ENCODE measurements around the gene VDAC1. TPM values are rescaled to one million over a fixed set of nuclear protein-coding genes. Genes with fewer than 3 reads are reported as not detected.
"Not testable (repeated sequence)": the region's sequence is repeated elsewhere in the genome, so short reads cannot be mapped to it uniquely, and the experiment has no call there.

The VDAC1 gene
- total RNA-seq, 2 experiments from 2014 or later, result 250 to 259 TPM

- H3K36me3 Mint-ChIP-seq (ENCODE audit: low read depth); H3K9me3 Mint-ChIP-seq (ENCODE audit: insufficient read depth); ATAC-seq; H3K4me3 Mint-ChIP-seq; H3K4me1 Mint-ChIP-seq (ENCODE audit: low read depth); POLR2A ChIA-PET; DNase-seq; H3K27ac Mint-ChIP-seq; H3K27me3 Mint-ChIP-seq (ENCODE audit: low read depth): not testable (repeated sequence)
- CTCF ChIA-PET, result interaction anchor here (1.2 kb wide), 1 partner anchor 9 kb away, joined by 3 read pairs; no protein-coding TSS in a partner anchor
Measured at GRCh38 chr5:133935991-133936650, 68.7 kb downstream of the VDAC1 start.

DNA sequence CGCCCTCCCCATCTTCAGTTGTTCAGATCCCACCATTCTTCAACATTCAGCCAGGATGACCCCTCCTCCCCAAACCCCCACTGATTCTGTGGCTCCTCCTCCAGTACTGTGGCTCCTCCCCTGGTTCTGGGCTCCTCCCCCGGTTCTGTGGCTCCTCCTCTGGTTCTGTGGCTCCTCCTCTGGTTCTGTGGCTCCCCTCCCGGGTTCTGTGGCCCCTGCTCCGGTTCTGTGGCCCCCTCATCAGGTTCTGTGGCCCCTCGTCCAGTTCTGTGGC, 69.2 kb downstream of the VDAC1 start:
- Mint-ChIP-seq H3K36me3 (ENCODE audit: low read depth) (no peaks in the 10 kb centered on the region), H3K9me3 (ENCODE audit: insufficient read depth) (no peaks in the 10 kb centered on the region), H3K4me3 (no peak overlapping the region), H3K4me1 (ENCODE audit: low read depth) (peaks cover 13% of the 10 kb centered on the region), H3K27me3 (ENCODE audit: low read depth) (no peaks in the 10 kb centered on the region), H3K27ac (no peak overlapping the region)
- CTCF ChIA-PET, result no interaction called here
- POLR2A ChIA-PET, result no interaction called here
- ATAC-seq (no peak), DNase-seq (no peak)

DNA sequence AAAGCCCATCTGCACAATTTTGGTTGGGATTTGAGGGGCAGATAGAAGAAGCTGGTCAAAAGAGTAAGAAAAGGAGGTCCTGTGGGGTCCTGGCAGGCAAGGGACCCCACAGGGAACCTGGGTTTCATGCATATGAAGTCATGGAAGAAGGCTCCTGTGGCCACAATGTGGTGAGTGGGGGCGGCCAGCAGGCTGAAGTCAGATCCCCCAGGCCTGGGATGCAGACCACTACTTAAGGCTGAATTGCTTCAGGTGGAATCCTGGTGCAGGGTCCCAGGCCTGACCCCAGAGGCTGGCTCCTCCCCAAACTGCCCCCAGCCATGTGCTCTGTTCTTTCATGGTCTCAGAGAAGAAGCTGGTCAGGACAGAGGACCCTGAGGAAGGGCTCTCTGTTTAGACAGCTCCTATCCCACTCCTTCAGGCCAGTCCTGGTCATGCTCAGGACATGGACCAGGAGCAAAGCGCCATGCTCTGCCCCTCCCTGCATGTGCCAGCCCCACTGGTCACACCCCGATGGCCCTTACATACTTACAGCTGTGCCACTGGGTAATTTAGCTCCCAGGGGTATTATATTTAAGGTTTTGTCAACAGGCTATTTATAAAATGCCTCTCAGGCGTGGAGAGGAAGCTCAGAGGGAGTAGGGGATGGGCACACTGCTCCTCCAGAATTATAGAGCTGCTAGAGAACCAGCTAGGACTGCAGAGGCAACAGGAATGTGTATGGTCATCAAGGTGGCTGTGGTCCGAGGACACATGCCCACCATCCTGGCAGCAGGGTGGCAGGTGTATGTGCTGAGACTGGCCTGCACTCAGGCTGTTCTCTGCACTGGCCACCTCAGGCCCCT, 69.7 kb downstream of the VDAC1 start:
- CTCF ChIA-PET, result no interaction called here

DNA sequence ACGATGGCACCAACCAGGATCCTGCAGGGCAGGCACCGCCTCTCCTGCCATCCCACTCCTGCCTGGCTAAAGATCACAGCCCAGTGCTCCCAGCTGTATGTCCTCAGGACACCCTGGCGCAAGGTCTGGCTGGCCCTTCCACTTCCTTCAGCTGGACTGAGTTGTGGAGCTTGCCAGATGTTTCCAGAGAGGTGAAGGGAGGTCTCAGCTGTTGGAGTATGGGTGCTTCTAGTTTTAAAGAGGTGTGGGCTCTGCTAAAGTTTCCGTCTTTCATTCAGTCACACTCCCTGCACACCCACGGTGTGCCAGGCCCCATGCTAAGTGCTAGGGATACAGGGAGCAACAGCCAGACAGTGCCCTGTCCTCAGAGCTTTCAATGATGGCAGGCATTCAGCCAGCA, 70.5 kb downstream of the VDAC1 start:
- ChIA-PET CTCF (no interaction called here), POLR2A (no interaction called here)
- no peak overlapping the region for H3K27ac Mint-ChIP-seq
- DNase-seq (no peak), ATAC-seq (no peak)
- no peaks in the 10 kb centered on the region for H3K27me3 Mint-ChIP-seq (ENCODE audit: low read depth)
- H3K9me3 Mint-ChIP-seq (ENCODE audit: insufficient read depth), result no peaks in the 10 kb centered on the region
- H3K4me3 Mint-ChIP-seq, result no peak overlapping the region
- H3K36me3 Mint-ChIP-seq (ENCODE audit: low read depth), result no peaks in the 10 kb centered on the region
- peaks cover 21% of the 10 kb centered on the region for H3K4me1 Mint-ChIP-seq (ENCODE audit: low read depth)

More for the DNA sequence above, 69.7 kb downstream of the VDAC1 start:
- Mint-ChIP-seq H3K27ac (no peak overlapping the region), H3K27me3 (ENCODE audit: low read depth) (no peaks in the 10 kb centered on the region), H3K9me3 (ENCODE audit: insufficient read depth) (no peaks in the 10 kb centered on the region), H3K4me3 (no peak overlapping the region), H3K4me1 (ENCODE audit: low read depth) (peaks cover 15% of the 10 kb centered on the region), H3K36me3 (ENCODE audit: low read depth) (no peaks in the 10 kb centered on the region)
- ATAC-seq, result no peak
- no peak for DNase-seq
- POLR2A ChIA-PET, result no interaction called here

DNA sequence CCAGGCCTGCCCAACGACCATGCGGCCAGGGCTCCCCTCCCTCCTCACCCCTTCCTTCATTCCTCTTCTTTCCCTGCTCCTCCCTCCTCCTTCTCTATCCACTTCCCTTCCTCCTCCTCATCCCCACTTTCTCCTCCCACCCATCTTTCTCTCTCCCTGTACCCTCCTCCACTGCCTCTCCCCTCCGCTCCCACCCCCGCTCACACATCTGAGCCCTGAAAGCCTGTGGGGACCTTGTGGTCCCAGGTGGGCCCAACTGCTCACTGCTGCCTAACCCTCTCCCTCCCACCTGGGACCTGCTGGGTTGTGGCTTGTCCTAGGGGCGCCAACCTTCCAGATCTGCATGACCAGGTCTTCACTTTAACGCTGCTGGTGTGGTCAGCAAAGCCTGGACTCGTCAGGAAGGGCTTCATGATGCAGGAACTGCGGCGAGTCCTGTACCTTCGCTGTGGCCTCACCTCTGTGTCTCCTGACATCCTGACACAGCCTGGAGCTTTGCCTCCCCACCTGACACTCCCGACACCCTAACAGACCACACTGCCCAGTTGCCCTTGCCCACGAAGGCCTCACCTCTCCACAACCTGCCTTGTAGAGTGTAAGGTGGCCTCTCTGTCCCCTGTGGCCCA, 71.0 kb downstream of the VDAC1 start:
- Mint-ChIP-seq H3K27ac (no peak overlapping the region), H3K9me3 (ENCODE audit: insufficient read depth) (no peaks in the 10 kb centered on the region), H3K4me3 (no peak overlapping the region), H3K27me3 (ENCODE audit: low read depth) (no peaks in the 10 kb centered on the region), H3K36me3 (ENCODE audit: low read depth) (no peaks in the 10 kb centered on the region), H3K4me1 (ENCODE audit: low read depth) (peaks cover 24% of the 10 kb centered on the region)
- ATAC-seq (no peak), DNase-seq (no peak)
- ChIA-PET CTCF (no interaction called here), POLR2A (no interaction called here)

- H3K36me3 Mint-ChIP-seq (ENCODE audit: low read depth), result no peaks in the 10 kb centered on the region
- ATAC-seq, result no peak
- ChIA-PET CTCF (no interaction called here), POLR2A (no interaction called here)
- no peak overlapping the region for H3K4me3 Mint-ChIP-seq
- DNase-seq, result no peak
- no peaks in the 10 kb centered on the region for H3K9me3 Mint-ChIP-seq (ENCODE audit: insufficient read depth)
- no peak overlapping the region for H3K27ac Mint-ChIP-seq
- H3K4me1 Mint-ChIP-seq (ENCODE audit: low read depth), result peaks cover 24% of the 10 kb centered on the region
- no peaks in the 10 kb centered on the region for H3K27me3 Mint-ChIP-seq (ENCODE audit: low read depth)
Measured at GRCh38 chr5:133933169-133933509, 71.6 kb downstream of the VDAC1 start.

DNA sequence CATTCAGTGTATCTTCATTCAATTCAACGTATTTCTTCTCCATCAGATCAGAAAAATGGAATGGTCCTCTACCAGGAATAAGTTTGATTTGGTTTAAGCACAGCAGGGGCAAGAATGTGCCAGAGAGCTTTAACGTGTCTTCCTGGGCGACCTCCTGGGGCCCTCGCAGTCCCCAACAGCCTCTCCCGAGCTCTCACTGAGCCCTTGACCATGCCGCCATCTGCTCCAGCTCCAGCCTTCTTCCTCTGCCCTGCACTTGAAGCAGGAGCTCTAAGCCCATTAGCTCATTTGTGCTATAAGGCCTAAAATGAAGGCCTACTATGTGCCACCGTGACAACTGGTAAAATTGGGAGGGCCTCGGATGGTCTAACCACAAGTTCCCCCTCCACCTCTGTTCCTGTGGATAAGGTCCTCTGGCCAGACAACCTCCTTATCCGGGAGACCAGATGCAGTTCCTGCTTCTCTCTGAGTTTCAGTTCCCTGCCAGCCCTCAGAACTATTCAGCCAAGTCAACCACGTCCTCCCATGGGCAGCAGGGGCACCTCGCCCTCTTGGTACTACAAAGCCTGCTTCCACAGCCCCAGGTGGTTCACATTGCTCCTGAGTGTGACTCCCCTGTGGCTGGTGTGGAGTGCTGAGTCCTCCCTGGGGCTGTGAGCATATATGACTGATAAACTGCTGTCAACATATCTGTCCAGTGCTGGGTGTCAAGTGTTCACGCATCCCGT, 72.2 kb downstream of the VDAC1 start:
- CTCF ChIA-PET, result no interaction called here
- Mint-ChIP-seq H3K4me3 (no peak overlapping the region), H3K36me3 (ENCODE audit: low read depth) (no peaks in the 10 kb centered on the region), H3K27ac (no peak overlapping the region), H3K27me3 (ENCODE audit: low read depth) (no peaks in the 10 kb centered on the region), H3K4me1 (ENCODE audit: low read depth) (peaks cover 24% of the 10 kb centered on the region), H3K9me3 (ENCODE audit: insufficient read depth) (no peaks in the 10 kb centered on the region)
- no peak for ATAC-seq
- no peak for DNase-seq
- POLR2A ChIA-PET, result no interaction called here

DNA sequence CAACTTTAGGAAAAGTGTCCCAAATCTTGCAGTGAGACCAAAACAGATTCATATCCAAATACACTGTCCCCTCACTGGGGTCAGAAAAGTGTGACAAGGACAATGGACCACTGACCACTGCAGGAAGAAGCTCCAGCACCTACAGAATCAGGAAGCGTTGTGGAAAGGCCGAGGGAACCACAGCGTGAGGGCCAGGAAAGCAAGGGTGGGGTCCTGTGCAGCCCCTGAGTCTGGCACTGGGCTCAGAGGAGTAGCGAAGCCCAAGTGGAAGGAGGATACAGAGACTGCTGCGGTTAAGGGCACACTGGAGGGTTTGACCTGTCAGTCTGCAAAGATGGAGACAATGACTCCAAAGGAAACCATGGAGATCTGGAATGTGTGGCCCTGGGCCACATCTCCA, 73.2 kb downstream of the VDAC1 start:
- ATAC-seq (no peak), DNase-seq (no peak)
- H3K4me1 Mint-ChIP-seq (ENCODE audit: low read depth), result peaks cover 24% of the 10 kb centered on the region
- no peaks in the 10 kb centered on the region for H3K36me3 Mint-ChIP-seq (ENCODE audit: low read depth)
- H3K9me3 Mint-ChIP-seq (ENCODE audit: insufficient read depth), result no peaks in the 10 kb centered on the region
- ChIA-PET CTCF (no interaction called here), POLR2A (no interaction called here)
- no peak overlapping the region for H3K27ac Mint-ChIP-seq
- no peak overlapping the region for H3K4me3 Mint-ChIP-seq
- no peaks in the 10 kb centered on the region for H3K27me3 Mint-ChIP-seq (ENCODE audit: low read depth)

DNA sequence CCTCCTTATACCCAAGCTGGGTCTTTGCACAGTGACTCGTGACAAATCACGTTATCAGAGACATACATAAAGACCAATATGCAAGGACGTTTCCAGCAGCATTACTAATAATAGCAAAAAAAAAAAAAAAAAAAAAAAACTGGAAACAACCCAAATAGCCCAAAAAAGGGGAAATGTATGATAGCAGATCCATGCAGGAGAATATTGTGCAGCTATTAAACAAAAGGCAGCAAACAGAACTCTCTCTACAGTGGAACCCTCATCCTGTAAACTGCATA, 74.0 kb downstream of the VDAC1 start:
- peak overlapping the region; percentile 64 for H3K4me3 Mint-ChIP-seq
- no peak for ATAC-seq
- no peaks in the 10 kb centered on the region for H3K36me3 Mint-ChIP-seq (ENCODE audit: low read depth)
- peak overlapping the region; percentile 90 for H3K27ac Mint-ChIP-seq
- peaks cover 24% of the 10 kb centered on the region for H3K4me1 Mint-ChIP-seq (ENCODE audit: low read depth)
- ChIA-PET POLR2A (no interaction called here), CTCF (interaction anchor here (0.8 to 1.4 kb wide), 4 partner anchors 14 to 507 kb away, joined by 3 to 8 read pairs (median 4); no protein-coding TSS in a partner anchor)
- no peaks in the 10 kb centered on the region for H3K27me3 Mint-ChIP-seq (ENCODE audit: low read depth)
- no peaks in the 10 kb centered on the region for H3K9me3 Mint-ChIP-seq (ENCODE audit: insufficient read depth)
- DNase-seq, result no peak

GRCh38 chr5:133930061-133930812, 74.5 kb downstream of the VDAC1 start:
- Mint-ChIP-seq H3K9me3 (ENCODE audit: insufficient read depth) (no peaks in the 10 kb centered on the region), H3K36me3 (ENCODE audit: low read depth) (no peaks in the 10 kb centered on the region), H3K4me1 (ENCODE audit: low read depth) (peaks cover 24% of the 10 kb centered on the region), H3K27ac (peak overlapping the region; percentile 90), H3K27me3 (ENCODE audit: low read depth) (no peaks in the 10 kb centered on the region), H3K4me3 (peak overlapping the region; percentile 64)
- CTCF ChIA-PET, result interaction anchor here (0.8 to 1.4 kb wide), 6 partner anchors 15 to 506 kb away, joined by 3 to 8 read pairs (median 4); no protein-coding TSS in a partner anchor
- peak; percentile 70 for DNase-seq
- POLR2A ChIA-PET, result no interaction called here
- peak; percentile 66 for ATAC-seq

GRCh38 chr5:133928587-133929393, 76.0 kb downstream of the VDAC1 start:
- Mint-ChIP-seq H3K36me3 (ENCODE audit: low read depth) (no peaks in the 10 kb centered on the region), H3K4me3 (no peak overlapping the region), H3K27ac (peak overlapping the region; percentile 51), H3K27me3 (ENCODE audit: low read depth) (no peaks in the 10 kb centered on the region), H3K4me1 (ENCODE audit: low read depth) (peaks cover 24% of the 10 kb centered on the region), H3K9me3 (ENCODE audit: insufficient read depth) (no peaks in the 10 kb centered on the region)
- DNase-seq (no peak), ATAC-seq (no peak)
- CTCF ChIA-PET, result interaction anchor here (0.6 kb wide), 1 partner anchor 28 kb away, joined by 3 read pairs; no protein-coding TSS in a partner anchor
- POLR2A ChIA-PET, result no interaction called here

Measured in activated CD8-positive, alpha-beta T cell treated with anti-CD3 and anti-CD28 coated beads, Interleukin-2, amount 10 ng/mL, durations not matched to agents 7 days and 5 days (primary cell).